ENCODE results near the gene CFAP46.

CFAP46 gene

DNA sequence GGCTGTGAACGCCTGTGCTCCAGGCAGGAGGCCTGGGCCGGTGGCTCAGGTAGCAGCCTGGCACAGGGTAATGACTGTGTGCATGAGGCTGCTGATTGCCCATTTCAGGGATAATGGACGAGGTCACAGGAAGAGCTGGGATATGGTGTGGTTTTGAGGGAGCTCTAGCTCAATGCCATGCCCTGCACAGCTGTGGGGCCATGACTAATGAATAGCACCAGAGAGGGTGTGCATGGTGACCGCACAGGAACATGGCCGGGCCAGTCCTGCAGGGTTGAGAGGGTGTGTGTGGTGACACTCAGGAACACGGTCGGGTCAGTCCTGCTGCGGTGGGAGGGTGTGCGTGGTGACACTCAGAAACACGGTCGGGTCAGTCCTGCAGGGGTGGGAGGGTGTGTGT lies 178.3 kb downstream of the CFAP46 start:
- DNase-seq: no peak

DNA sequence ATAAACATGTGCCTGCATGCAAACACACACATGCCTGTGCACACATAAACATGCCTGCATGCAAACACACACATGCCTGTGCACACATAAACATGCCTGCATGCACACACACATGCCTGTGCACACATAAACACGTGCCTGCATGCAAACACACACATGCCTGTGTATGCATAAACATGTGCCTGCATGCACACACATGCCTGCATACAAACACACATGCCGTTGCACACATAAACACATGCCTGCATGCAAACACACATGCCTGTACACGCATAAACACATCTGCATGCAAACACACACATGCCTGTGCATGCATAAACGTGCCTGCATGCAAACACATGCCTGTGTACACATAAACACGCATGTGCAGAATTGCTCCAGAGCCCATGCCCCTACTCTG lies 178.8 kb downstream of the CFAP46 start:
- DNase-seq: no peak

DNA sequence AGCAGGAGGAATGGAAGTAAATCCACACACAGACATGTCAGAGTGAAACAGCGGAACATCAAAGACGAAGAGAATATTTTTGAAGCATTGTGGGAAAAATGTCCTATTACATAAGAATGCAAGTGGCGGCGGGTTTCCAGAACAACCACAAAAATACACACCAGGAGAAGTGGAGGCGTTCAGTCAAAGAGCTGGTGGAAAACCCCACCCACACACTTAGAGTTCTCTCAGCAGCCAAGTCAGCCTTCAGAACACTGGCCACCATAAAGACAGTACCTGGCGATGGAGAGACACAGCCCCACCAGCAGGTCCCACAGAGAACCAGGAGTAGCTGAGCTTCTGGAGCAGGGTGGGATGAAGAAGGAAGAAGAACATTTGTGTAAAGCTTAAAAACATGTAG lies 180.1 kb downstream of the CFAP46 start:
- DNase-seq: no peak

DNA sequence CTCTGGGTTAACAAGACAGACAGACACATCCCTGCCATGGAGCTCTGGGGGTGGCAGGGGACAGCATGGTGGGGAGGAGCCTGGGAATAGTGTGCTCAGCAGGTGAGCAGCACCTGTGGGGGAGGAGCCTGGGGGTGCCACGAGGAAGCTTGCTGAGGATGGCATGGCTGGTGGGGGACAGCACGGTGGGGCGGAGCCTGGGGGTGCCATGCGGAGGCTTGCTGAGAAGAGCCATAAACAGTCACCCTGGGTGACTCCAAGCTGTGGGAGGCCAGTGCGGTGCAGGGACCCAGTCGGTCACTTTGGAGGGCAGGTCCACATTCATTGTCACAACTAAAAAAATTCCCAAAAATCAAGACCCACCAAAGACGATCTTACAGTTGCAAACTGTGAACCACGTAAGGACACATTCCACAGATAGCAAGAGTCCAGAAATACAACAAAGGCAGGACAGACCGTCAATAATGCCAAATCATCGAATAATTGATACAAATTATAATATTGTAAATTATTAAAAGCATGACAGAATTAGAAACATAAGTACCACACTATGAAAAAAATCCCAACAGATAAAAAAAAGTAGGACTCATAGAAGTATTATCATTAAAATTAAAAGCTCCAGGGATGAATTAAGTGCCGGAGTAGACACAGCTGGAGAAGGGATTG lies 180.8 kb downstream of the CFAP46 start:
- DNase-seq: no peak

DNA sequence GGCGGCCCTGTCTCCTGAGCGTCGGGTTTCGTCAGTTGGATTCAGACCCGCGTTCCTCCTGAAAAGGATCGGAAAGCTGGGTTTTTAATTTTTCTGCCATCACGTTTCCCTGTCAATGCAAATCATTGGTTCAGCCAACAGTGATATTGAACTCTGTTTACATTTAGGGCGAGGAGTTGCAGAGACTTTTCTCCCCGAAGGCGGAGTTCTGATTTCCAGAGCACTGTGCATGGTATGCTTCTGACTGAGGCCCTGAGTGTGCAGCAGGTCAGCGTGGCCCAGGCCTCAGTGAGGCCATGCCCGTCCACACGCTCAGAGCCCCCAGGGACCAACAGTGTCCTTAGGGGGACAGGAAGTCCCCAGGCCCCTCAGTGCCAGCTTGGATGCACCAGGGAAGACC lies 183.5 kb downstream of the CFAP46 start:
- DNase-seq: no peak

Data from GOT3 (cell line).